ENCODE results near the gene STAG3.

DNA sequence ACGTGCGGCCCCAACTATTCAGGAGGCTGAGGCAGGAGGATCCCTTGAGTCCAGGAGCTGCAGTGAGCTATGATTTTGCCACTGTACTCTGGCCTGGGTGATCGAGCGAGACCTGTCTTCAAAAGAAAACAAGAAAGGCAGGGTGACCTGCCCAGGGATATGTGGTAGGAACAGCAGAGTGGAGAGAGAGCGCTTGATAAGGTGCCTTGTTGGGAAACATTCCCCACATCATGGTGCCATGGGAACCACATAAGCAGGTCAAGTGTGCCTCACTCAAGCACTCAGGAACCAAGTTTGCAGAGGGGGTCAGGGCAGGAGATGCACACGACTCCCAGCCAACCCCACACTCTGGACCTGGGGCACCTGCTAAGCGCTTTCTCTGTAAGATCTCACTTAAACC lies 79.3 kb downstream of the STAG3 start:
- TF ChIP-seq, protein P1, sequence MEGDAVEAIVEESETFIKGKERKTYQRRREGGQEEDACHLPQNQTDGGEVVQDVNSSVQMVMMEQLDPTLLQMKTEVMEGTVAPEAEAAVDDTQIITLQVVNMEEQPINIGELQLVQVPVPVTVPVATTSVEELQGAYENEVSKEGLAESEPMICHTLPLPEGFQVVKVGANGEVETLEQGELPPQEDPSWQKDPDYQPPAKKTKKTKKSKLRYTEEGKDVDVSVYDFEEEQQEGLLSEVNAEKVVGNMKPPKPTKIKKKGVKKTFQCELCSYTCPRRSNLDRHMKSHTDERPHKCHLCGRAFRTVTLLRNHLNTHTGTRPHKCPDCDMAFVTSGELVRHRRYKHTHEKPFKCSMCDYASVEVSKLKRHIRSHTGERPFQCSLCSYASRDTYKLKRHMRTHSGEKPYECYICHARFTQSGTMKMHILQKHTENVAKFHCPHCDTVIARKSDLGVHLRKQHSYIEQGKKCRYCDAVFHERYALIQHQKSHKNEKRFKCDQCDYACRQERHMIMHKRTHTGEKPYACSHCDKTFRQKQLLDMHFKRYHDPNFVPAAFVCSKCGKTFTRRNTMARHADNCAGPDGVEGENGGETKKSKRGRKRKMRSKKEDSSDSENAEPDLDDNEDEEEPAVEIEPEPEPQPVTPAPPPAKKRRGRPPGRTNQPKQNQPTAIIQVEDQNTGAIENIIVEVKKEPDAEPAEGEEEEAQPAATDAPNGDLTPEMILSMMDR (IDR thresholded peaks at IDR 0.05; ENCODE audit: control extremely low read depth in 1 of 3, insufficient read depth in 1 of 3, low read depth in 1 of 3, low read length in 3 of 3) = no peak
- TF ChIP-seq RXRA (IDR thresholded peaks at IDR 0.05; ENCODE audit: insufficient read depth, low read depth, low read length) (no peak), SUZ12 (IDR thresholded peaks at IDR 0.05; ENCODE audit: low read length) (no peak), GABPA (IDR thresholded peaks at IDR 0.05; ENCODE audit: borderline replicate concordance, insufficient read depth, low read length) (no peak), EZH2 (IDR thresholded peaks at IDR 0.05; ENCODE audit: low read depth, low read length, severe bottlenecking) (no peak), POLR2AphosphoS5 (IDR thresholded peaks at IDR 0.05; ENCODE audit: low read depth, low read length) (no peak)

All from H1 (cell line).